ENCODE measurements around the gene ANKK1.

ANKK1 gene

GRCh38 chr11:113401718-113402117 is 14.1 kb downstream of the ANKK1 start:
- TF ChIP-seq CEBPB (IDR thresholded peaks at IDR 0.05) (peak; percentile 36; the same call in 1 of the 2 replicates), MAX (IDR thresholded peaks at IDR 0.05) (peak; percentile 58), TCF12 (IDR thresholded peaks at IDR 0.05; ENCODE audit: low read depth) (no peak), NFIC (IDR thresholded peaks at IDR 0.05) (peak; percentile 54; the same call in 1 of the 2 replicates)

GRCh38 chr11:113404859-113405430 is 17.4 kb downstream of the ANKK1 start:
- TF ChIP-seq TCF12 (IDR thresholded peaks at IDR 0.05; ENCODE audit: low read depth) (no peak), ZBTB7A (IDR thresholded peaks at IDR 0.05; ENCODE audit: low read depth) (no peak), RAD21 (IDR thresholded peaks at IDR 0.05; ENCODE audit: low read depth) (no peak), CREB1 (IDR thresholded peaks at IDR 0.05; ENCODE audit: low read depth) (no peak), TAF1 (IDR thresholded peaks at IDR 0.05; ENCODE audit: low read depth) (no peak), MAX (IDR thresholded peaks at IDR 0.05) (no peak), REST (IDR thresholded peaks at IDR 0.05; ENCODE audit: low read depth) (no peak), EP300 (IDR thresholded peaks at IDR 0.05; ENCODE audit: borderline replicate concordance) (no peak), FOXM1 (IDR thresholded peaks at IDR 0.05; ENCODE audit: borderline replicate concordance, low read depth) (no peak), YY1 (IDR thresholded peaks at IDR 0.05; ENCODE audit: low read depth) (no peak), EGR1 (IDR thresholded peaks at IDR 0.05) (no peak), CEBPB (IDR thresholded peaks at IDR 0.05) (no peak), TEAD4 (IDR thresholded peaks at IDR 0.05) (no peak)
- TF ChIP-seq, protein P1, sequence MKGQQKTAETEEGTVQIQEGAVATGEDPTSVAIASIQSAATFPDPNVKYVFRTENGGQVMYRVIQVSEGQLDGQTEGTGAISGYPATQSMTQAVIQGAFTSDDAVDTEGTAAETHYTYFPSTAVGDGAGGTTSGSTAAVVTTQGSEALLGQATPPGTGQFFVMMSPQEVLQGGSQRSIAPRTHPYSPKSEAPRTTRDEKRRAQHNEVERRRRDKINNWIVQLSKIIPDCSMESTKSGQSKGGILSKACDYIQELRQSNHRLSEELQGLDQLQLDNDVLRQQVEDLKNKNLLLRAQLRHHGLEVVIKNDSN (IDR thresholded peaks at IDR 0.05) = no peak

- no peak for TF ChIP-seq REST (IDR thresholded peaks at IDR 0.05; ENCODE audit: low read depth)
- no peak for TF ChIP-seq RAD21 (IDR thresholded peaks at IDR 0.05; ENCODE audit: low read depth)
- TF ChIP-seq YY1 (IDR thresholded peaks at IDR 0.05; ENCODE audit: low read depth) = no peak
- no peak for TF ChIP-seq EGR1 (IDR thresholded peaks at IDR 0.05)
- no peak for TF ChIP-seq NFIC (IDR thresholded peaks at IDR 0.05)
- no peak for TF ChIP-seq CREB1 (IDR thresholded peaks at IDR 0.05; ENCODE audit: low read depth)
- no peak for TF ChIP-seq TCF12 (IDR thresholded peaks at IDR 0.05; ENCODE audit: low read depth)
- TF ChIP-seq, protein P1 (IDR thresholded peaks at IDR 0.05) = no peak
- no peak for TF ChIP-seq MAX (IDR thresholded peaks at IDR 0.05)
- no peak for TF ChIP-seq EP300 (IDR thresholded peaks at IDR 0.05; ENCODE audit: borderline replicate concordance)
- no peak for TF ChIP-seq ZBTB7A (IDR thresholded peaks at IDR 0.05; ENCODE audit: low read depth)
- TF ChIP-seq FOXM1 (IDR thresholded peaks at IDR 0.05; ENCODE audit: borderline replicate concordance, low read depth) = no peak
- no peak for TF ChIP-seq TAF1 (IDR thresholded peaks at IDR 0.05; ENCODE audit: low read depth)
Observed at GRCh38 chr11:113405724-113406478, 18.3 kb downstream of the ANKK1 start.

- no peak for TF ChIP-seq ZBTB7A (IDR thresholded peaks at IDR 0.05; ENCODE audit: low read depth)
- TF ChIP-seq REST (IDR thresholded peaks at IDR 0.05; ENCODE audit: low read depth) = no peak
- TF ChIP-seq CREB1 (IDR thresholded peaks at IDR 0.05; ENCODE audit: low read depth) = no peak
- TF ChIP-seq TEAD4 (IDR thresholded peaks at IDR 0.05) = no peak
- no peak for TF ChIP-seq MAX (IDR thresholded peaks at IDR 0.05)
- no peak for TF ChIP-seq YY1 (IDR thresholded peaks at IDR 0.05; ENCODE audit: low read depth)
- no peak for TF ChIP-seq TAF1 (IDR thresholded peaks at IDR 0.05; ENCODE audit: low read depth)
- TF ChIP-seq FOXM1 (IDR thresholded peaks at IDR 0.05; ENCODE audit: borderline replicate concordance, low read depth) = no peak
- no peak for TF ChIP-seq CEBPB (IDR thresholded peaks at IDR 0.05)
- TF ChIP-seq RAD21 (IDR thresholded peaks at IDR 0.05; ENCODE audit: low read depth) = no peak
Observed at GRCh38 chr11:113407163-113407562, 19.6 kb downstream of the ANKK1 start.

Measured in Ishikawa (cell line).